SIG-M5 treated with dmso at 0.1 percent for 504 hours (cell line): ENCODE data around the gene STAM.
"Not testable (repeated sequence)": the region's sequence is repeated elsewhere in the genome, so short reads cannot be mapped to it uniquely, and the experiment has no call there.

Experiments
- DNase-seq: peaks from one replicate; lab custom pipeline; 2025; ENCODE audit not compliant: unreplicated experiment; lab: John Stamatoyannopoulos, UW

The STAM gene

DNA sequence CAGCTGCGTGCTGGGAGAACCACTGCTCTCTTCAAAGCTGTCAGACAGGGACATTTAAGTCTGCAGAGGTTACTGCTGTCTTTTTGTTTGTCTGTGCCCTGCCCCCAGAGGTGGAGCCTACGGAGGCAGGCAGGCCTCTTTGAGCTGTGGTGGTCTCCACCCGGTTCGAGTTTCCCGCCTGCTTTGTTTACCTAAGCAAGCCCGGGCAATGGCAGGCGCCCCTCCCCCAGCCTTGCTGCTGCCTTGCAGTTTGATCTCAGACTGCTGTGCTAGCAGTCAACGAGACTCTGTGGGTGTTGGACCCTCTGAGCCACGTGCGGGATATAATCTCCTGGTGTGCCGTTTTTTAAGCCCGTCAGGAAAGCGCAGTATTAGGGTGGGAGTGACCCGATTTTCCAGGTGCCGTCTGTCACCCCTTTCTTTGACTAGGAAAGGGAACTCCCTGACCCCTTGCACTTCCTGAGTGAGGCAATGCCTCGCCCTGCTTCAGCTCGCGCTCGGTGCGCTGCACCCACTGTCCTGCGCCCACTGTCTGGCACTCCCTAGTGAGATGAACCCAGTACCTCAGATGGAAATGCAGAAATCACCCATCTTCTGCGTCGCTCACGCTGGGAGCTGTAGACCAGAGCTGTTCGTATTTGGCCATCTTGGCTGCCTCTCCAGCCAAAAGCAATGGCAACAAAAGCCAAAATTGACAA is 78.5 kb downstream of the STAM start:
- not testable (repeated sequence) for DNase-seq

- no peak for DNase-seq
These were observed 81.8 kb downstream of the STAM start for GRCh38 chr10:17725703-17726102.

GRCh38 chr10:17729630-17730029 is 85.7 kb downstream of the STAM start:
- DNase-seq = no peak

- no peak for DNase-seq
These were observed 86.7 kb downstream of the STAM start for GRCh38 chr10:17730667-17731066.

GRCh38 chr10:17731331-17732020 is 87.5 kb downstream of the STAM start:
- DNase-seq = no peak

GRCh38 chr10:17733620-17734019 is 89.7 kb downstream of the STAM start:
- no peak for DNase-seq

DNA sequence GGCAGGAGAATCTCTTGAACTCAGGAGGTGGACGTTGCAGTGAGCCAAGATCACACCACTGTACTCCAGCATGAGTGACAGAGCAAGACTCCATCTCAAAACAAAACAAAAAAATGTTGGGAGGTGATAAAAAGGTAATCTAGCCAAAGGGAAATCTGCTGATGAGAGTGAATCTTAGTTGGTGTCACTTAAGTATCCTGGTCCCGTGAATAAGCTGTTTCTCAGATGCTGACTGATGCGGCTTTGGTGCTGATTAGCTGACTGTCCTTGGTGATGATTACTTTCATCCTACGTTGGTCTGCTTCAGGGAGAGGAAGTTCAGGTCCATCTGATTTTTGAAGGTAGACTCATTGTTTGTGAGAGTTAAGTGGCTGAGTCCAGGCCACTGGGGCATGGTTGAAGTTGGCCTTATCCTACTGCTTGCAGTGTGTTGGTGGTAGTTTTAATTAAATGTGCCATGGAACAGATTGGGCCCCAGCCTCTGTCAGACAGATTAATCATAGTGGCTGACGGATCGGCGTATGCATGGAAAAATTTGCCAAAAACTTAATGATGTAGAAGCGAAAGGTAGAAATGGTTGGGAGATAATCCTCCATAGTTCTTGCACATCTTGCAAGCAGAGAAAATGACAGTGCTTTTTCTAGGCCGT is 90.6 kb downstream of the STAM start:
- DNase-seq = no peak

DNA sequence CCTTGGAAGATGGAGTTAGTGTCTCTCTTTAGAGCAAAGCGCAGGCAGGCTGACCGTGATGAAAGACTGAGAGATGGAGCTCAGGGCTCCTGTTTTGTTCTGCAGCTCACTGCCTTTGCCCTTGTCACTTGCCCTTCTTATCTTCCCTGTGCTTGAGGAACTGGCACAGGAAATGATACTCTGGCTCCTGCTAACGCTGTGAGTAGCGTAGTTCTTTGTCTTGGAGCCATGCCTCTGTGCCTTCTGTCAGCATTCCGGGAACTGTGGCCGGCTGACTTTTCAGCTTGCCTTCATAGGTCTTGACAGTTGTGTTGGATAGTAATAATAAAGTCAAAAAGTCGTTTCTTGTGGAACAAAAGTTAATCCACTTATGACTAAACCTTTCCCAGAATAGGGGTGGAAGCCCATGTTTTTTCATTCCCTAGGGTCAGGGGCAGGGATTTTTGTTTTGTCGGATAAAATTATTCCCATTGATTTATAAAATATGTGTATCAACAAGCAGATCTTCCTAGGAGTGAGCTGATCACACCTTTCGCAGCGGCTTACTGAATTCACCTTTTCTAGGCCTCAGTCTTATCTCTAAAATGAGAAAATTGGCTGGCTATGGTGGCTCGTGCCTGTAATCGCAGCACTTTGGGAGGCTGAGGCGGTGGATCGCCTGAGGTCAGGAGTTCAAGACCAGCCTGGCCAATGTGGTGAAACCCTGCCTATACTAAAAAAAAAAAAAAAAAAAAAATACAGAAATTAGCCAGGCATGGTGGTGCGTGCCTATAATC is 91.4 kb downstream of the STAM start:
- DNase-seq = no peak

DNA sequence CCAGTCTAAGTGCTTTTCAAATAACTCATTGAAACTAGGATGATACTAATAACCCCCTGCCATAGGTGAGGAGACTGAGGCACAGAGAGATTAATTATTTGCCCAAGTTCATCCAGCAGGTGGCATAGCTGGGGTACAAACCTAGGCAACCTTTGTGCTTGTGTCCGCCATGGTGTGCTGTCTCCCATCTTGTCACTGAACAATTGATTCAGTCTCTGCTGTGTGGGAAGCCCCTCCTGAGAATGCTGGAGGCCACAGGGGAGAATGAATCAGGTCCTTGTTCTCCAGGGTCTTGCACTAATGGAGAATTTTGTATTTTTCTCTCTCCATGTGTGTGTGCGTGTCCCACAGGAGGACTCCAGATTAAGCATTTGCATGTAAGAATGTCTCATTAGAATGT is 92.3 kb downstream of the STAM start:
- no peak for DNase-seq

GRCh38 chr10:17737027-17737965 is 93.3 kb downstream of the STAM start:
- peak; percentile 28 for DNase-seq

DNA sequence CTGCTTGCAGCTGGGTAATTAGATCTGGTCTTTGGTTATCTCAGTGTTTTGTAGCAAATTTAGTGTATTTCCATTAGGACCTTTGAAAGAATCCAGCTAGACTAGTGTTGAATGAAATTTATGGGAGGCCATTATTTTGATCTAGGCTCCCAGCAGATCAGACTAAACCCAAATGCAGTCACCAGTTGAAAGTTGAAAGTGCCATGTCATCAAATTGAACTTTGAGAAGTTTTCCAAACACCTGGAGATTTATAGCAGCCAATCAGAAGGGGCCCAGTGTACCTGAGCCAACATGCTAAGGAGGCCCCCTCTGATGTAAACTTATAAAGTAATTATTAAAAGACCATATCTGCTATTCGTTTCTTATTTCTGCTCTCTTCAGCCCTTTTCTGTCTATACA is 96.7 kb downstream of the STAM start:
- no peak for DNase-seq

- peak; percentile 25 for DNase-seq
These were observed 99.0 kb downstream of the STAM start for GRCh38 chr10:17742918-17743317.

- no peak for DNase-seq
These were observed 99.5 kb downstream of the STAM start for GRCh38 chr10:17743437-17743836.

DNA sequence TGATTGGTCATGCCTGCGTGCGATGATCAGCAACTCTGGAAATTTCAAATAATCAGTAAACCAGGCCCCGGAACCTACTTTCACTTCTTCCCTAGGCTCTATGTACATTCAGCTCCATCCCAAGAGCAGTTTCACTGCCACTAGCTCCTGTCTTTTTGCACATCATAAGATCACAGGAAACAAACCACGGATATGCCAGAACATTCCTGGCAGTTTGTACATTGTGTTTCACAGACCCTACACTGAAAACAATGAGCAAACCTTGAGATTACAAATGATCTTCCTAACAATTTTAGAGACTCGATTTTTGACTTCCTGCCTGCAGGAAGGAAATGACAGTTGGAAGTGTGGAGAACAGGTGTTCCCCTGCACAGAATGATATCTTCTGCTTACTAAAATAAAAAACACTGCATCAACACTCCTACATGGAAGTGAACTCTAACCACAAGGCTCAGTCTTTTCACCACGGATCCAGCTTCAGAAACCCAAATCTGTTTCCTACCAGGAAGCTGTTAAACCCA is 100.5 kb downstream of the STAM start:
- no peak for DNase-seq

GRCh38 chr10:17747883-17748550 is 104.1 kb downstream of the STAM start:
- DNase-seq = no peak

DNA sequence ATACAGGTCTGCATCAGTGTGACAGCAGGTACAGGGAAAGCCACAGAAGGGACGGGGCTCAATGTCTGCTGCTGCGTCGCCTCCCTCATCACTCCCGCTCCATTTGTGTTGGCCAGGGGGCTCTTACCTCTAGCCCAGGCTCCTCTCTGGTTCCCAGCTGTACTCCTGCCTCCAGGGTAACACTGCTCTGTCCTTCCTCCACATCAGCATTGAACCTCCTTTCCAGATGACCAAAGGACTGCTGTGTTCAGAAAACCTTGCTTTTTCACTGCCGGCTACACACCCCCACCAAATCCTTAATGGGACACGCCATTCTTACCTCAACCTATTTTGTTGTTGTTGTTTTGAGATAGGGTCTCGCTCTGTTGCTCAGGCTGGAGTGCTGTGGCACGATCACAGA is 105.9 kb downstream of the STAM start:
- DNase-seq = no peak

- no peak for DNase-seq
These were observed 108.0 kb downstream of the STAM start, which contains the start of gene TMEM236 for GRCh38 chr10:17751781-17752445. TSS of gene TMEM236 (plus strand) at chr10:17752201. CDS start at chr10:17752296, 95 bp downstream.

DNA sequence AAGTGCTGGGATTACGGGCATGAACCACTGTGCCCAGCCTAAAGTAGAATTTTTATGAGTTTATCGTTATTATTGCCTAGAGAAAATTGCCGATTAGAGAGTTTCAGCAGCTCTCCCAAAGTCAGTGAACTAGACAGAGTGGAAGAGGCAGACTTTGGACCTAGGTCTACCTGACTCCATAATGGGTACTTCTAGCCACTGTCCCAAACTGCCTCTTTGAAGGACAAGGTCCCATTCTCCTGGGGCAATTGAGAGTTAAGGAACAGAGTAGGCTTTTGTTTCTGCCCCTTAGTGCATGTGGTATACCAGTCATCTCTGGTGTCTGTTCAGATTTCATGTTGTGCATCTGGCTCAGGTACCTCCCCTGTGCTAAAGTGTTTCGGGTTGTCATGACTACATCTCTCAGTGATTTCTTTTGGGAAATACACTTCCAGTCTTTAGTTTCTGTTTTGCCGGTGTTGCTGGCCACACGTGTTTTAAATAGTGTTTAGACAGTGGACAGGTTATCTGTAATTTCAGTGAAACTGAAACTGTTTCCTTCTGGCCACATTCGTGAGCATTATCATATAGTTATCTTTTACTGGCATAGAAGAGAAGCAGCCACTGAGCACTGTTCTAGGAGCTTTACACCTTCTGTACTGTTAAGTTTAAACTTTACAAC is 112.7 kb downstream of the STAM start:
- no peak for DNase-seq
